Neural progenitor cell (in vitro differentiated cells): ENCODE measurements around the gene KCNH6. TPM values are rescaled to one million over a fixed set of nuclear protein-coding genes. Genes with fewer than 3 reads are reported as not detected.

ENCODE experiments used
- DNase-seq: peaks from one replicate; pipeline ENCODE4 v3.0.0-alpha.2; 2016; ENCODE audit warnings: low spot score
- H2AFZ ChIP-seq: fragments of 200-600 bp; sonication (generic); replicated peaks from 2 replicates; pipeline ENCODE4 v1.6.1; 2016; ENCODE audit warnings: antibody characterized with exemption
- H3F3A ChIP-seq: fragments of 200-600 bp; sonication (generic); 2 replicates; pipeline ENCODE4 v1.6.1; 2016; ENCODE audit warnings: antibody characterized with exemption, low read depth
- H3K27ac ChIP-seq: fragments of 200-600 bp; sonication (generic); 2 replicates; pipeline ENCODE4 v1.5.1; 2016; ENCODE audit warnings: mild to moderate bottlenecking
- H3K27me3 ChIP-seq: fragments of 200-600 bp; sonication (generic); 2 replicates; pipeline ENCODE4 v1.6.1; 2016; ENCODE audit warnings: mild to moderate bottlenecking, moderate library complexity
- H3K36me3 ChIP-seq: fragments of 200-600 bp; sonication (generic); 2 replicates; pipeline ENCODE4 v1.5.1; 2016
- H3K4me1 ChIP-seq: fragments of 200-600 bp; sonication (generic); 2 replicates; pipeline ENCODE4 v1.6.1; 2016; ENCODE audit warnings: mixed run types
- H3K4me2 ChIP-seq: fragments of 200-600 bp; sonication (generic); 2 replicates; pipeline ENCODE4 v1.6.1; 2016
- H3K4me3 ChIP-seq: fragments of 200-600 bp; sonication (generic); 2 replicates; pipeline ENCODE4 v1.5.1; 2016
- H3K79me2 ChIP-seq: fragments of 200-600 bp; sonication (generic); 2 replicates; pipeline ENCODE4 v1.6.1; 2016; ENCODE audit warnings: low read depth
- H3K9ac ChIP-seq: fragments of 200-600 bp; sonication (generic); 2 replicates; pipeline ENCODE4 v1.6.1; 2016
- H3K9me3 ChIP-seq: fragments of 200-600 bp; sonication (generic); 2 replicates; pipeline ENCODE4 v1.5.1; 2016; ENCODE audit warnings: low read depth
- H4K20me1 ChIP-seq: fragments of 200-600 bp; sonication (generic); 2 replicates; pipeline ENCODE4 v1.6.1; 2016; ENCODE audit warnings: low read depth
- H3K27ac Mint-ChIP-seq: 3 replicates; pipeline ENCODE4 v1.8.0; 2021; ENCODE audit warnings: mixed read lengths
- H3K27me3 Mint-ChIP-seq: 2 replicates; pipeline ENCODE4 v1.8.0; 2022; ENCODE audit warnings: low read depth, mild to moderate bottlenecking, inconsistent platforms, moderate library complexity, mixed read lengths; ENCODE audit not compliant: insufficient read depth
- H3K36me3 Mint-ChIP-seq: 3 replicates; pipeline ENCODE4 v1.8.0; 2021; ENCODE audit warnings: mixed read lengths
- H3K4me1 Mint-ChIP-seq: 3 replicates; pipeline ENCODE4 v1.8.0; 2021; ENCODE audit warnings: mixed read lengths
- H3K4me3 Mint-ChIP-seq: 3 replicates; pipeline ENCODE4 v1.8.0; 2021; ENCODE audit warnings: mild to moderate bottlenecking, moderate library complexity, mixed read lengths
- H3K9me3 Mint-ChIP-seq: 3 replicates; pipeline ENCODE4 v1.8.0; 2020; ENCODE audit warnings: mixed read lengths
- EZH2 ChIP-seq: fragments of 200-600 bp; sonication (generic); IDR thresholded peaks from 2 replicates; pipeline ENCODE4 v1.6.1; 2017; ENCODE audit warnings: antibody characterized with exemption, mild to moderate bottlenecking, moderate library complexity
- EZH2phosphoT487 ChIP-seq: fragments of 200-600 bp; sonication (generic); IDR thresholded peaks from 2 replicates; pipeline ENCODE4 v1.6.1; 2017; ENCODE audit warnings: antibody characterized with exemption
- total RNA-seq: library from RNA; depleted of rRNA; stranded (reverse); fragments of >200 nt; gene quantifications from 2 replicates; pipeline ENCODE4 v1.2.3, GENCODE V29; 2015; ENCODE audit warnings: low replicate concordance
- TF ChIP-seq, protein P1 (sequence below): fragments of 200-600 bp; sonication (generic); IDR thresholded peaks from 2 replicates; pipeline ENCODE4 v1.5.1; 2017; ENCODE audit warnings: antibody characterized with exemption, mild to moderate bottlenecking

The KCNH6 gene
- total RNA-seq, 1 donor from 2014 or later: not detected

DNA sequence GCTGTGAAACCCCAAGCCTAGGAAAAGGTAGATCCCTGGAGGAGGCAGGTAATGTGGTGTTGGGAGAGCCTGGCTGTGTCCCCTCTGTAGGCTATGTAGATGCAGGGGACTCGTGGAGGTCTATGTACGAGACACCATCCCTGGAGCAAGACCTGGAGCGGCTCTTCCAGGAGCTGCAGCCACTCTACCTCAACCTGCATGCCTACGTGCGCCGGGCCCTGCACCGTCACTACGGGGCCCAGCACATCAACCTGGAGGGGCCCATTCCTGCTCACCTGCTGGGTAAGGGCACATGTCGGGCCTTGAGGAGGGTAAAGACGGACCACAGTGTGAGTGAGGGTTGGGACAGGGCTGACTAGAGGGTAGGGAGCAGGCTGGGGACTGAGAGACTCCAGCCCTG, 34.3 kb upstream of the KCNH6 start:
- Histone ChIP-seq H3K4me3 (no peak overlapping the region), H3K36me3 (no peaks in the 10 kb centered on the region), H3K9ac (no peak overlapping the region), H3F3A (no peaks in the 10 kb centered on the region), H3K9me3 (no peaks in the 10 kb centered on the region), H3K4me2 (no peak overlapping the region), H3K27me3 (no peaks in the 10 kb centered on the region), H3K27ac (no peak overlapping the region), H4K20me1 (no peaks in the 10 kb centered on the region), H2AFZ (no peak overlapping the region), H3K79me2 (no peaks in the 10 kb centered on the region), H3K4me1 (no peaks in the 10 kb centered on the region)
- Mint-ChIP-seq H3K27me3 (peaks cover 10% of the 10 kb centered on the region), H3K9me3 (no peaks in the 10 kb centered on the region), H3K36me3 (no peaks in the 10 kb centered on the region), H3K4me1 (no peaks in the 10 kb centered on the region), H3K27ac (no peak overlapping the region), H3K4me3 (no peak overlapping the region)
- TF ChIP-seq EZH2phosphoT487 (no peak), EZH2 (no peak)
- TF ChIP-seq, protein P1, sequence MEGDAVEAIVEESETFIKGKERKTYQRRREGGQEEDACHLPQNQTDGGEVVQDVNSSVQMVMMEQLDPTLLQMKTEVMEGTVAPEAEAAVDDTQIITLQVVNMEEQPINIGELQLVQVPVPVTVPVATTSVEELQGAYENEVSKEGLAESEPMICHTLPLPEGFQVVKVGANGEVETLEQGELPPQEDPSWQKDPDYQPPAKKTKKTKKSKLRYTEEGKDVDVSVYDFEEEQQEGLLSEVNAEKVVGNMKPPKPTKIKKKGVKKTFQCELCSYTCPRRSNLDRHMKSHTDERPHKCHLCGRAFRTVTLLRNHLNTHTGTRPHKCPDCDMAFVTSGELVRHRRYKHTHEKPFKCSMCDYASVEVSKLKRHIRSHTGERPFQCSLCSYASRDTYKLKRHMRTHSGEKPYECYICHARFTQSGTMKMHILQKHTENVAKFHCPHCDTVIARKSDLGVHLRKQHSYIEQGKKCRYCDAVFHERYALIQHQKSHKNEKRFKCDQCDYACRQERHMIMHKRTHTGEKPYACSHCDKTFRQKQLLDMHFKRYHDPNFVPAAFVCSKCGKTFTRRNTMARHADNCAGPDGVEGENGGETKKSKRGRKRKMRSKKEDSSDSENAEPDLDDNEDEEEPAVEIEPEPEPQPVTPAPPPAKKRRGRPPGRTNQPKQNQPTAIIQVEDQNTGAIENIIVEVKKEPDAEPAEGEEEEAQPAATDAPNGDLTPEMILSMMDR: no peak
- DNase-seq: no peak

DNA sequence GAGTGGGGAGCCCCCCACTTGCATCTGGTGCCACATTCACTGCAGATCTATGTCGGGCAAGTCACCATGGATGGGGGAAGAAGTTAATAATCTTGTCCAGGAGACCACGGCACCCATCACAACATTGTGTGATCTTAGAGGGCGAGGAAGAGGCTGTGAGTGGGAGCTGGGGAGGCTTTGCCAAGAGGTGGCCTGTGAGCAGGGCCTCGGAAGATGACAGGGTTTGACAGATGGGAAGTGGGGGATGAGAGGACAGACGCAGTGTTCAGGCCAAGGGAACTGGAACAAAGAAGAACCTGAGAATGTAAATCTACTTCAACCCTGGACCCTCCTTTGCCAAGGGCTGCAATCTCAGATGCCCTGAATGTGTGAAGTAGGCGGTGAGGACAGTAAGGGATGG, 33.9 kb upstream of the KCNH6 start:
- Histone ChIP-seq H3K4me2 (no peak overlapping the region), H3K36me3 (no peaks in the 10 kb centered on the region), H2AFZ (no peak overlapping the region), H3K9me3 (no peaks in the 10 kb centered on the region), H4K20me1 (no peaks in the 10 kb centered on the region), H3K9ac (no peak overlapping the region), H3K4me1 (no peaks in the 10 kb centered on the region), H3K27me3 (no peaks in the 10 kb centered on the region), H3K27ac (no peak overlapping the region), H3F3A (no peaks in the 10 kb centered on the region), H3K79me2 (no peaks in the 10 kb centered on the region), H3K4me3 (no peak overlapping the region)
- Mint-ChIP-seq H3K4me1 (no peaks in the 10 kb centered on the region), H3K9me3 (no peaks in the 10 kb centered on the region), H3K27me3 (peaks cover 11% of the 10 kb centered on the region), H3K36me3 (no peaks in the 10 kb centered on the region), H3K4me3 (no peak overlapping the region), H3K27ac (no peak overlapping the region)
- no peak for DNase-seq
- TF ChIP-seq, protein P1: no peak
- TF ChIP-seq EZH2 (no peak), EZH2phosphoT487 (no peak)

DNA sequence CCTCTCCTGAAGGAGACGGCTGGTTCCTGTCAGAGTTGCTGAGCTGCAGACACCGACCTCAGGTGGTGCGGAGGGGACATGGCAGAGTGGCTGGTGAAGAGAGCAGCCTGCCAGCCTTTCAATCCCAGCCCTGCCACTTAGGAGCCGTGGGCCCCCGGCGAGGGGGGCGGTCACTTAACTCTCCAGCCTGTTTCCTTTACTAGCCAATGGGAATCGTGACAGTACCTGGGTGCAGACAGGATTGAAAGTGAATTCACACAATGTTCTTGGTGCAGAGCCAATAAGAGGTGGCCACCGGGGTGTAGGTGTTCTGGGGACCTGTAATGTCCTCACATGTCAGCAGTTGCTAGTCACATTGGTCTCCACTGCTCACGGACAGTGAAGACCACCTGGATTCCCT, 32.8 kb upstream of the KCNH6 start:
- Mint-ChIP-seq H3K4me1 (no peaks in the 10 kb centered on the region), H3K27ac (no peak overlapping the region), H3K27me3 (peaks cover 11% of the 10 kb centered on the region), H3K9me3 (no peaks in the 10 kb centered on the region), H3K36me3 (no peaks in the 10 kb centered on the region), H3K4me3 (no peak overlapping the region)
- Histone ChIP-seq H3K4me2 (no peak overlapping the region), H3K27ac (no peak overlapping the region), H3K27me3 (no peaks in the 10 kb centered on the region), H3F3A (no peaks in the 10 kb centered on the region), H3K9me3 (no peaks in the 10 kb centered on the region), H2AFZ (peak overlapping the region; percentile 92), H3K4me3 (no peak overlapping the region), H3K4me1 (no peaks in the 10 kb centered on the region), H4K20me1 (no peaks in the 10 kb centered on the region), H3K9ac (no peak overlapping the region), H3K79me2 (no peaks in the 10 kb centered on the region), H3K36me3 (no peaks in the 10 kb centered on the region)
- TF ChIP-seq EZH2phosphoT487: no peak
- TF ChIP-seq EZH2: no peak
- TF ChIP-seq, protein P1: no peak
- DNase-seq: peak; percentile 38
